Measurements from ENCODE around the gene GALT. TPM values are rescaled to one million over a fixed set of nuclear protein-coding genes. Genes with fewer than 3 reads are reported as not detected.

GALT gene
- total RNA-seq, 1 experiment from 2014 or later = 25.7 TPM

DNA sequence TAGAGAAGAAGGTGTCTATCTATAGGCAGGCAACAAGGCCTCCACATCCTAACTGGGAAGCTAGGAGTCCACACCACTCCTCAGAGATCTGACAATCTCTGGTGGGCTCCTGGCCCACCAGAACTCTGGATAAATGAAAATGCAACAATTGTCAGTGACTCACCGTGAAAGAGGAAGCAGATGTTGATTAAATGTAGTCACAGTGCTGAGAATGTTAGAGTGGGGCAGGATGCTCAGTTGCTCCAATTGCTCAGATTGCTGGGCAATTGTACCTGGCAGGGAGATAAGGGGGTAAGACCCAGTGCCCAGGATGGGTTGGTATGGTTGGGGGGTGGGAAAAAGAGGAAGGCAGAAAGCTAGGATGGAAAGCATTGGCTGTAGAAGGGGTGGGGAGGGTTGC lies 40.3 kb downstream of the GALT start:
- CTCF ChIA-PET = no interaction called here
- TF ChIP-seq, protein P1, sequence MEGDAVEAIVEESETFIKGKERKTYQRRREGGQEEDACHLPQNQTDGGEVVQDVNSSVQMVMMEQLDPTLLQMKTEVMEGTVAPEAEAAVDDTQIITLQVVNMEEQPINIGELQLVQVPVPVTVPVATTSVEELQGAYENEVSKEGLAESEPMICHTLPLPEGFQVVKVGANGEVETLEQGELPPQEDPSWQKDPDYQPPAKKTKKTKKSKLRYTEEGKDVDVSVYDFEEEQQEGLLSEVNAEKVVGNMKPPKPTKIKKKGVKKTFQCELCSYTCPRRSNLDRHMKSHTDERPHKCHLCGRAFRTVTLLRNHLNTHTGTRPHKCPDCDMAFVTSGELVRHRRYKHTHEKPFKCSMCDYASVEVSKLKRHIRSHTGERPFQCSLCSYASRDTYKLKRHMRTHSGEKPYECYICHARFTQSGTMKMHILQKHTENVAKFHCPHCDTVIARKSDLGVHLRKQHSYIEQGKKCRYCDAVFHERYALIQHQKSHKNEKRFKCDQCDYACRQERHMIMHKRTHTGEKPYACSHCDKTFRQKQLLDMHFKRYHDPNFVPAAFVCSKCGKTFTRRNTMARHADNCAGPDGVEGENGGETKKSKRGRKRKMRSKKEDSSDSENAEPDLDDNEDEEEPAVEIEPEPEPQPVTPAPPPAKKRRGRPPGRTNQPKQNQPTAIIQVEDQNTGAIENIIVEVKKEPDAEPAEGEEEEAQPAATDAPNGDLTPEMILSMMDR (IDR thresholded peaks at IDR 0.05; ENCODE audit: unreplicated experiment) = no peak
- Mint-ChIP-seq H3K36me3 (ENCODE audit: insufficient read depth, unreplicated experiment) (no peaks in the 10 kb centered on the region), H3K4me1 (ENCODE audit: low read depth, unreplicated experiment) (no peaks in the 10 kb centered on the region), H3K27me3 (ENCODE audit: unreplicated experiment) (peaks cover 78% of the 10 kb centered on the region), H3K9me3 (ENCODE audit: low read depth, unreplicated experiment) (no peaks in the 10 kb centered on the region), H3K27ac (ENCODE audit: unreplicated experiment) (no peak overlapping the region), H3K4me3 (ENCODE audit: low read depth, unreplicated experiment) (no peak overlapping the region)
- DNase-seq = no peak
- intact Hi-C loops (cut with micrococcal nuclease; ENCODE audit: unreplicated experiment) = no loop called here
- no TSS peak for BruUV-seq (replicated peaks)

DNA sequence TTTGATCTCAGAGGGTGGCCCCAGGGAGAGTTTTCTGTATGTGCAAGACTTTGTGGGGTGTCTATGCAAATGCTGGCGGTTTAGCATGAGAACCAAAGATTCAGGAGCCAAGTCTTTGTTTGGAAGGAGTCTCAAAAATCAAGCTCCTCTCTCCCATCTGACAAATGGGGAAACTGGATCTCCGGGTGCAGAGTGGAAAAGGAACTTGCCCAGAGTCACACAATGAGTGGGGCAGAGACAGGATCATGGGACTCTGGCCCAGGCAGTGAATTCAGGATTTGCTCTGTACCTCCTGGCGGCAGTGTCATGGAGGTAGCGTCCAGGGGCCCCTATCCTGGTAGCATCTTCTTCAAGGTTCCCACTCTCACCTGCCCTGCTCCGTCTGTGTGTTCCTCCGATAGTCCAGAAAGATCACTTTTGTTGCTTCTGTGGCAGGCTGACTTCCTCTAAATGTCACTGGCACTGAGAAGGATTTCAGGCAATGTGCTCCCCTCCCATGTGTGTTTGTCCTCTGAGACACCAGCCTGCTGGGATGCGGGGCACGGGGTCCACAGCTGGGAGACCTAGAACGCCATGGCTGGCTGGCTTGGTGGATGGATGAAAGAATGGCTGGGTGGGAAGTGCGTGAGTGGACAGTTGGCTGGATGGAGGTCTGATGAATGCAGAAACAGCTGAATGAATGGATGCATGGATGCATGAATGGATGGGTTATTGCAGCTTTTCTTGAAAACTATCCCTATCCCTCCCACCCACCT lies 41.0 kb downstream of the GALT start:
- Mint-ChIP-seq H3K4me3 (ENCODE audit: low read depth, unreplicated experiment) (no peak overlapping the region), H3K27me3 (ENCODE audit: unreplicated experiment) (peaks cover 78% of the 10 kb centered on the region), H3K4me1 (ENCODE audit: low read depth, unreplicated experiment) (no peaks in the 10 kb centered on the region), H3K36me3 (ENCODE audit: insufficient read depth, unreplicated experiment) (no peaks in the 10 kb centered on the region), H3K27ac (ENCODE audit: unreplicated experiment) (no peak overlapping the region), H3K9me3 (ENCODE audit: low read depth, unreplicated experiment) (no peaks in the 10 kb centered on the region)
- no peak for DNase-seq
- CTCF ChIA-PET = no interaction called here
- no TSS peak for BruUV-seq (replicated peaks)
- TF ChIP-seq, protein P1 (IDR thresholded peaks at IDR 0.05; ENCODE audit: unreplicated experiment) = no peak
- intact Hi-C loops (cut with micrococcal nuclease; ENCODE audit: unreplicated experiment) = no loop called here

DNA sequence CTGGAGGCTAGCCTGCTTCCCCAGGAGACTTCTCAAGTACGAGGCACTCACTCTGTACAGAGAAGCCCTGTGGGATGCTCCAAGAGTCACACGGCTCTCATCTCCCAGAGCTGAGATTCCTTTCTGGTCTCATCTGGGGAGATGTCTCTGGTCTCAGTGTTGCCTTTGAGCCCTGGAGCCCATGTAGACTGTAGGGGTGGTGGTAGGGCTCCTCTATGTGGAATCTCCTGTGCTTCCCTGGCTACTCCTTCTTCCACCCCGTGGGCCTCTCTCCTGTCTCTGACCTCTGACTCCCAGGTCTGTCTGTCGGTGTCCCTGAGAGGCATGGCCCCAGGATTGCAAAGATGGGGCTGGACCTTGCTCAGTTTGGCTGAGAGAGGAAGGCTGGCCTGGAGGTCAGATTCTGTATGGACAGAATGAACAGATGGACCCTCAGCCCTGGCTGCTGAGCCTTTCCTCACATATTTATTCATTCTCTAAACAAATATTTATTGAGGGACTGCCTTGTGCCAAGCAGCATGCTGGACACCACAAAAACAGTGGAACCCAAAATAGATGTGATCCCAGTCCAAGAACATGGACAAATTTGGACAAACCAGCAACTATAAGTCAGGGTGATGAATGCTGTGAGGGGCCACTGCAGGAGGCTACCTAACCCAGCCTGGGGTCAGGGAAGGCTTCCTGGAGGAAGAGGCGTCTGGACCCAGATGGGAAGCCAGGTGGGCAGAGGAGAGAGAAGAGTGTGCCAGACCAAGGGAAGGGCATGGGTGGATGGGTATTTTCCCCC lies 42.0 kb downstream of the GALT start:
- no peak for DNase-seq
- H3K9me3 Mint-ChIP-seq (ENCODE audit: low read depth, unreplicated experiment) = no peaks in the 10 kb centered on the region
- H3K4me1 Mint-ChIP-seq (ENCODE audit: low read depth, unreplicated experiment) = no peaks in the 10 kb centered on the region
- intact Hi-C loops (cut with micrococcal nuclease; ENCODE audit: unreplicated experiment) = no loop called here
- no peak overlapping the region for H3K27ac Mint-ChIP-seq (ENCODE audit: unreplicated experiment)
- no TSS peak for BruUV-seq (replicated peaks)
- TF ChIP-seq, protein P1 (IDR thresholded peaks at IDR 0.05; ENCODE audit: unreplicated experiment) = no peak
- peaks cover 87% of the 10 kb centered on the region for H3K27me3 Mint-ChIP-seq (ENCODE audit: unreplicated experiment)
- CTCF ChIA-PET = no interaction called here
- H3K4me3 Mint-ChIP-seq (ENCODE audit: low read depth, unreplicated experiment) = no peak overlapping the region
- H3K36me3 Mint-ChIP-seq (ENCODE audit: insufficient read depth, unreplicated experiment) = no peaks in the 10 kb centered on the region

DNA sequence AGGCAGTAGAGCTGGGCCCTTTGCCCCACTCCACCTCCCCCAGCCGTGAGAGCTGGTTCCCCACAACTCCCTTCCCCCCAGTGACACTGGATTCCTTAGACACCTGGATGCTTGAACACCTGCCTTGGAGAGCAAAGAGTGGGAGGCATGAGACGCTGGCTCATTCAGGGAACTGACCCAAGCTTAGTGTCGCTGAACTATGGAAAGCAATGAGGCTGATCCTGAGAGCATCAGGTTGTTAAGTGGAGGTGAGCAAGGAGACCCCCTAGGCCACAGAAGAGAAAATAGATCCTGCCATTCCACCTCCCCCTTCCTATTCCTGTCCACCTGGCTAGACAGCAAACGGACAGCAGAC lies 42.6 kb downstream of the GALT start:
- Mint-ChIP-seq H3K36me3 (ENCODE audit: insufficient read depth, unreplicated experiment) (no peaks in the 10 kb centered on the region), H3K9me3 (ENCODE audit: low read depth, unreplicated experiment) (no peaks in the 10 kb centered on the region), H3K27ac (ENCODE audit: unreplicated experiment) (no peak overlapping the region), H3K4me3 (ENCODE audit: low read depth, unreplicated experiment) (no peak overlapping the region), H3K4me1 (ENCODE audit: low read depth, unreplicated experiment) (no peaks in the 10 kb centered on the region), H3K27me3 (ENCODE audit: unreplicated experiment) (peaks cover 89% of the 10 kb centered on the region)
- CTCF ChIA-PET = no interaction called here
- DNase-seq = no peak
- no TSS peak for BruUV-seq (replicated peaks)
- intact Hi-C loops (cut with micrococcal nuclease; ENCODE audit: unreplicated experiment) = no loop called here
- TF ChIP-seq, protein P1 (IDR thresholded peaks at IDR 0.05; ENCODE audit: unreplicated experiment) = no peak

Measured in Calu3 (cell line).